ENCODE data around the gene DCBLD1.

Gene DCBLD1

DNA sequence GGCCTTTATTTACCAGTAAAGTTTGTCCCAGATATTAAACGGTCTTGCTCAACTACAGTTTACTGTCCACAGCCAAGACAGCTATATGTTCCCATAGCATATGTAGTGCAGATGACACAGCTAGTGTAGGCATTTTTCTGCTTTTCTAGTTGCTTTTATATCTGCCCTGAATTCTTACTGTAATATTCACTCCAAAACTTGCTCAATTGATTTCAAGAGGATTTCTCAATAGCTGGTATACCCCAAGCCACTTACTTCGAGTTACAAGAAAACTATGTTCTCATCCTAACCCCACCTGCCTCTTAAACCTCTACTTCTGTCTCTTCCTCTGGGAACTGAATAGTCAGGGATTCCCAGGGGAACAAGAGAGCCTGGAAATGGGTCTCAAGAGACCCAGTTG, 37.9 kb upstream of the DCBLD1 start:
- no peaks in the 10 kb centered on the region for H3F3A ChIP-seq (ENCODE audit: insufficient read depth, low read length)
- no peak for TF ChIP-seq EZH2 (IDR thresholded peaks at IDR 0.05; ENCODE audit: borderline replicate concordance, low read length)
- TF ChIP-seq, protein P1, sequence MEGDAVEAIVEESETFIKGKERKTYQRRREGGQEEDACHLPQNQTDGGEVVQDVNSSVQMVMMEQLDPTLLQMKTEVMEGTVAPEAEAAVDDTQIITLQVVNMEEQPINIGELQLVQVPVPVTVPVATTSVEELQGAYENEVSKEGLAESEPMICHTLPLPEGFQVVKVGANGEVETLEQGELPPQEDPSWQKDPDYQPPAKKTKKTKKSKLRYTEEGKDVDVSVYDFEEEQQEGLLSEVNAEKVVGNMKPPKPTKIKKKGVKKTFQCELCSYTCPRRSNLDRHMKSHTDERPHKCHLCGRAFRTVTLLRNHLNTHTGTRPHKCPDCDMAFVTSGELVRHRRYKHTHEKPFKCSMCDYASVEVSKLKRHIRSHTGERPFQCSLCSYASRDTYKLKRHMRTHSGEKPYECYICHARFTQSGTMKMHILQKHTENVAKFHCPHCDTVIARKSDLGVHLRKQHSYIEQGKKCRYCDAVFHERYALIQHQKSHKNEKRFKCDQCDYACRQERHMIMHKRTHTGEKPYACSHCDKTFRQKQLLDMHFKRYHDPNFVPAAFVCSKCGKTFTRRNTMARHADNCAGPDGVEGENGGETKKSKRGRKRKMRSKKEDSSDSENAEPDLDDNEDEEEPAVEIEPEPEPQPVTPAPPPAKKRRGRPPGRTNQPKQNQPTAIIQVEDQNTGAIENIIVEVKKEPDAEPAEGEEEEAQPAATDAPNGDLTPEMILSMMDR (IDR thresholded peaks at IDR 0.05; ENCODE audit: low read length) = no peak
- H3K9me2 ChIP-seq (ENCODE audit: low read depth, low read length) = no peaks in the 10 kb centered on the region
- no peak overlapping the region for H3K27ac ChIP-seq (ENCODE audit: low read depth, low read length, poor library complexity, severe bottlenecking)
- no peaks in the 10 kb centered on the region for H3K79me2 ChIP-seq (ENCODE audit: insufficient read depth, low read length)
- no peaks in the 10 kb centered on the region for H3K9me3 ChIP-seq (ENCODE audit: low read length)
- no peak overlapping the region for H3K4me3 ChIP-seq (ENCODE audit: low read depth, low read length, poor library complexity, severe bottlenecking)
- H3K36me3 ChIP-seq (ENCODE audit: insufficient read depth, low read length) = no peaks in the 10 kb centered on the region
- H3K4me1 ChIP-seq (ENCODE audit: insufficient read depth, low read length, severe bottlenecking) = no peaks in the 10 kb centered on the region
- H2AFZ ChIP-seq (ENCODE audit: low read length) = no peak overlapping the region
- no peak overlapping the region for H3K9ac ChIP-seq (ENCODE audit: low read length)
- no peaks in the 10 kb centered on the region for H4K20me1 ChIP-seq (ENCODE audit: insufficient read depth, low read length)
- H3K27me3 ChIP-seq (ENCODE audit: insufficient read depth, low read length) = no peaks in the 10 kb centered on the region
- H3K4me2 ChIP-seq (ENCODE audit: low read length) = no peak overlapping the region

DNA sequence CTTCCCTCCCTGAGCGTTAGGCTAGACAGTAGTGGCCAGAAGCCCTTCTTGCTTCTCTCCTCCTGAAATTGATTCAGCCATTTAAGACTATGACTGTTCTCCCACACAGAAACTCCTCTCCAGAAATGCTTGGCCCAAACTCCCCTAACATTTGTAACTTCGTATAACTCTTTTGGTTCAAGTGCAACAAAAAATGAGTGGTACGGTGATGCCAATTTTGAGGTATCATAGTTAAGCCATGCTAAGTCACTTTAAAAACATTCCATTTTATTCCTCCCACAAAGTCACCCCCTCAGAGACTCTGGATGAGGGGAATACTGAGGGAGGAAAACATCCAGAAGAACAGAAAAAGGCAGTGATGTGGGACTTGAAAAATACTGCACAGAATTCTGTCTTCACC, 35.6 kb upstream of the DCBLD1 start:
- no peak overlapping the region for H2AFZ ChIP-seq (ENCODE audit: low read length)
- no peak overlapping the region for H3K4me3 ChIP-seq (ENCODE audit: low read depth, low read length, poor library complexity, severe bottlenecking)
- no peak overlapping the region for H3K27ac ChIP-seq (ENCODE audit: low read depth, low read length, poor library complexity, severe bottlenecking)
- no peaks in the 10 kb centered on the region for H3K9me2 ChIP-seq (ENCODE audit: low read depth, low read length)
- H3K27me3 ChIP-seq (ENCODE audit: insufficient read depth, low read length) = no peaks in the 10 kb centered on the region
- H3K4me1 ChIP-seq (ENCODE audit: insufficient read depth, low read length, severe bottlenecking) = no peaks in the 10 kb centered on the region
- no peaks in the 10 kb centered on the region for H3K36me3 ChIP-seq (ENCODE audit: insufficient read depth, low read length)
- H3K4me2 ChIP-seq (ENCODE audit: low read length) = no peak overlapping the region
- H4K20me1 ChIP-seq (ENCODE audit: insufficient read depth, low read length) = no peaks in the 10 kb centered on the region
- no peak for TF ChIP-seq EZH2 (IDR thresholded peaks at IDR 0.05; ENCODE audit: borderline replicate concordance, low read length)
- TF ChIP-seq, protein P1 (IDR thresholded peaks at IDR 0.05; ENCODE audit: low read length) = no peak
- no peaks in the 10 kb centered on the region for H3F3A ChIP-seq (ENCODE audit: insufficient read depth, low read length)
- no peaks in the 10 kb centered on the region for H3K79me2 ChIP-seq (ENCODE audit: insufficient read depth, low read length)
- H3K9ac ChIP-seq (ENCODE audit: low read length) = no peak overlapping the region
- no peaks in the 10 kb centered on the region for H3K9me3 ChIP-seq (ENCODE audit: low read length)

DNA sequence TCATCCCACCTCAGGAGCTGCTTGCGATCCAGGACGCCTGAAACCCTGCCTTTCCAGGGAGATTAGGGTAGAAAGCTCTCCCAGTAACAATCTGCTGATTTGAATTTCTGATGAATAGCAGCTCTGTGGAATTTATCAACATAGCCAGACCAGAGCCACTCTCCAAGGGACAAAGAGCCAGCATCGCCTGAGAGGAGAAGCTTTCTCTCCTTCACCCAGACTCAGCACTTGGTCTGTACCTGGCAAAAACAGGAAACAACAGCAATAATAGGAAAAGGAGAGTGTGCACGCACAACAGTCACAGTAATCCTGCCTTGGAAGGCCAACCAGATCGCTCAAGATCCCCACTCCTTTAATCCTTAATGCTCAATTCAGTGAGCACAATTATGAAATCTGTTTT, 34.5 kb upstream of the DCBLD1 start:
- no peak overlapping the region for H2AFZ ChIP-seq (ENCODE audit: low read length)

More for the DNA sequence above, 34.5 kb upstream of the DCBLD1 start:
- no peak overlapping the region for H3K9ac ChIP-seq (ENCODE audit: low read length)
- no peaks in the 10 kb centered on the region for H3K9me2 ChIP-seq (ENCODE audit: low read depth, low read length)
- no peaks in the 10 kb centered on the region for H3K9me3 ChIP-seq (ENCODE audit: low read length)
- no peaks in the 10 kb centered on the region for H3K79me2 ChIP-seq (ENCODE audit: insufficient read depth, low read length)
- H3K4me2 ChIP-seq (ENCODE audit: low read length) = no peak overlapping the region
- no peaks in the 10 kb centered on the region for H3K36me3 ChIP-seq (ENCODE audit: insufficient read depth, low read length)
- no peaks in the 10 kb centered on the region for H3F3A ChIP-seq (ENCODE audit: insufficient read depth, low read length)
- TF ChIP-seq, protein P1 (IDR thresholded peaks at IDR 0.05; ENCODE audit: low read length) = no peak
- no peak for TF ChIP-seq EZH2 (IDR thresholded peaks at IDR 0.05; ENCODE audit: borderline replicate concordance, low read length)
- no peaks in the 10 kb centered on the region for H3K4me1 ChIP-seq (ENCODE audit: insufficient read depth, low read length, severe bottlenecking)
- no peak overlapping the region for H3K4me3 ChIP-seq (ENCODE audit: low read depth, low read length, poor library complexity, severe bottlenecking)
- no peaks in the 10 kb centered on the region for H4K20me1 ChIP-seq (ENCODE audit: insufficient read depth, low read length)
- H3K27ac ChIP-seq (ENCODE audit: low read depth, low read length, poor library complexity, severe bottlenecking) = no peak overlapping the region
- H3K27me3 ChIP-seq (ENCODE audit: insufficient read depth, low read length) = no peaks in the 10 kb centered on the region

All from OCI-LY1 (cell line).